H9 (cell line): ENCODE results near the gene BLOC1S1. TPM values are rescaled to one million over a fixed set of nuclear protein-coding genes. Genes with fewer than 3 reads are reported as not detected.

Experiments
- DNase-seq: peaks from one replicate; pipeline ENCODE4 v3.0.0-alpha.2; 2017
- H2AFZ ChIP-seq: one replicate; pipeline ENCODE4 v1.6.1; 2013; ENCODE audit warnings: mild to moderate bottlenecking, low read length, control low read depth, moderate library complexity
- H2AK5ac ChIP-seq: 2 replicates; pipeline ENCODE4 v1.6.1; 2013; ENCODE audit warnings: low read length, control low read depth, mixed read lengths; ENCODE audit not compliant: insufficient read length
- H2BK120ac ChIP-seq: one replicate; pipeline ENCODE4 v1.6.1; 2013; ENCODE audit warnings: low read depth, mild to moderate bottlenecking, low read length, control low read depth, inconsistent platforms; ENCODE audit not compliant: poor library complexity, severe bottlenecking
- H2BK12ac ChIP-seq: 2 replicates; pipeline ENCODE4 v1.6.1; 2013; ENCODE audit warnings: low read length, control low read depth, mixed read lengths, low read depth; ENCODE audit not compliant: insufficient read length
- H2BK15ac ChIP-seq: 2 replicates; pipeline ENCODE4 v1.6.1; 2013; ENCODE audit warnings: low read depth, low read length, control low read depth
- H2BK20ac ChIP-seq: one replicate; pipeline ENCODE4 v1.6.1; 2013; ENCODE audit warnings: low read depth, mild to moderate bottlenecking, low read length, control low read depth, inconsistent platforms; ENCODE audit not compliant: poor library complexity, severe bottlenecking
- H2BK5ac ChIP-seq: 2 replicates; pipeline ENCODE4 v1.6.1; 2013; ENCODE audit warnings: low read length, control low read depth, mixed read lengths; ENCODE audit not compliant: insufficient read length
- H3K14ac ChIP-seq: 2 replicates; pipeline ENCODE4 v1.6.1; 2013; ENCODE audit warnings: low read length, control low read depth; ENCODE audit not compliant: insufficient read depth
- H3K18ac ChIP-seq: 2 replicates; pipeline ENCODE4 v1.6.1; 2013; ENCODE audit warnings: low read depth, mild to moderate bottlenecking, mixed read lengths, low read length, control low read depth; ENCODE audit not compliant: insufficient read length
- H3K23ac ChIP-seq: 2 replicates; pipeline ENCODE4 v1.6.1; 2013; ENCODE audit warnings: low read length, control low read depth, mixed read lengths, low read depth; ENCODE audit not compliant: insufficient read length
- H3K23me2 ChIP-seq: 2 replicates; pipeline ENCODE4 v1.6.1; 2013; ENCODE audit warnings: low read depth, mild to moderate bottlenecking, mixed read lengths, low read length, control low read depth; ENCODE audit not compliant: insufficient read length, poor library complexity, severe bottlenecking
- H3K27ac ChIP-seq: 2 replicates; pipeline ENCODE4 v1.5.1; 2013; ENCODE audit warnings: low read length, control low read depth, mixed read lengths, low read depth; ENCODE audit not compliant: insufficient read length
- H3K27me3 ChIP-seq: 2 replicates; pipeline ENCODE4 v1.6.1; 2013; ENCODE audit warnings: low read length, control low read depth, inconsistent platforms; ENCODE audit not compliant: insufficient read depth
- H3K4ac ChIP-seq: 2 replicates; pipeline ENCODE4 v1.6.1; 2013; ENCODE audit warnings: low read depth, mild to moderate bottlenecking, control low read depth, inconsistent platforms, low read length, moderate library complexity
- H3K4me1 ChIP-seq: 2 replicates; pipeline ENCODE4 v1.6.1; 2013; ENCODE audit warnings: low read length, control low read depth, inconsistent platforms; ENCODE audit not compliant: insufficient read depth
- H3K4me2 ChIP-seq: 2 replicates; pipeline ENCODE4 v1.6.1; 2013; ENCODE audit warnings: low read length, control low read depth, mixed read lengths; ENCODE audit not compliant: insufficient read length, insufficient read depth
- H3K56ac ChIP-seq: 2 replicates; pipeline ENCODE4 v1.6.1; 2013; ENCODE audit warnings: low read depth, mild to moderate bottlenecking, mixed read lengths, low read length, control low read depth; ENCODE audit not compliant: insufficient read length
- H3K79me1 ChIP-seq: 2 replicates; pipeline ENCODE4 v1.6.1; 2013; ENCODE audit warnings: low read depth, mild to moderate bottlenecking, moderate library complexity, low read length, control low read depth, inconsistent platforms; ENCODE audit not compliant: insufficient read depth, poor library complexity, severe bottlenecking
- H3K79me2 ChIP-seq: 2 replicates; pipeline ENCODE4 v1.6.1; 2013; ENCODE audit warnings: low read length, control low read depth, inconsistent platforms; ENCODE audit not compliant: insufficient read depth
- H3K9ac ChIP-seq: 2 replicates; pipeline ENCODE4 v1.6.1; 2013; ENCODE audit warnings: low read length, control low read depth, mixed read lengths; ENCODE audit not compliant: insufficient read length; ENCODE audit errors: extremely low read depth
- H3K9me3 ChIP-seq: one replicate; pipeline ENCODE4 v1.6.1; 2013; ENCODE audit warnings: low read depth, low read length, inconsistent platforms; ENCODE audit not compliant: control insufficient read depth
- H3T11ph ChIP-seq: one replicate; pipeline ENCODE4 v1.6.1; 2013; ENCODE audit warnings: mild to moderate bottlenecking, low read length, control low read depth, inconsistent platforms
- H4K20me1 ChIP-seq: one replicate; pipeline ENCODE4 v1.6.1; 2013; ENCODE audit not compliant: control insufficient read depth, insufficient read length, insufficient read depth
- H4K5ac ChIP-seq: 2 replicates; pipeline ENCODE4 v1.6.1; 2013; ENCODE audit warnings: low read depth, mild to moderate bottlenecking, mixed read lengths, low read length, control low read depth; ENCODE audit not compliant: insufficient read length
- H4K8ac ChIP-seq: replicated peaks from 2 replicates; pipeline ENCODE4 v1.6.1; 2013; ENCODE audit warnings: low read length, control low read depth, mixed read lengths, low read depth; ENCODE audit not compliant: insufficient read length
- H4K91ac ChIP-seq: 2 replicates; pipeline ENCODE4 v1.6.1; 2013; ENCODE audit warnings: low read depth, mild to moderate bottlenecking, moderate library complexity, mixed read lengths, low read length, control low read depth; ENCODE audit not compliant: insufficient read length
- H3K27ac Mint-ChIP-seq, 3 experiments: 2 replicates in 2 of 3; 3 replicates in 1 of 3; pipeline ENCODE4 v1.8.0; 2020 to 2021; ENCODE audit warnings: mixed read lengths in 3 of 3, mild to moderate bottlenecking in 1 of 3, moderate library complexity in 1 of 3
- H3K27me3 Mint-ChIP-seq: 2 replicates; pipeline ENCODE4 v1.8.0; 2021; ENCODE audit warnings: low read depth, mild to moderate bottlenecking, moderate library complexity, mixed read lengths
- H3K36me3 Mint-ChIP-seq, 3 experiments: 2 replicates in 2 of 3; 3 replicates in 1 of 3; pipeline ENCODE4 v1.8.0; 2020 to 2021; ENCODE audit warnings: low read depth in 3 of 3, mixed read lengths in 3 of 3; ENCODE audit not compliant: insufficient read depth in 1 of 3
- H3K4me1 Mint-ChIP-seq, 2 experiments: 2 replicates each; pipeline ENCODE4 v1.8.0; 2020; ENCODE audit warnings: mixed read lengths in 2 of 2
- H3K4me3 Mint-ChIP-seq, 2 experiments: 2 replicates in 1 of 2; 3 replicates in 1 of 2; pipeline ENCODE4 v1.8.0; 2020 to 2021; ENCODE audit warnings: mild to moderate bottlenecking in 2 of 2, mixed read lengths in 2 of 2, moderate library complexity in 1 of 2
- H3K9me3 Mint-ChIP-seq, 2 experiments: 2 replicates in 1 of 2; 3 replicates in 1 of 2; pipeline ENCODE4 v1.8.0; 2020; ENCODE audit warnings: mild to moderate bottlenecking in 2 of 2, mixed read lengths in 2 of 2, moderate library complexity in 1 of 2
- CTCF ChIP-seq: fragments of 200-600 bp; sonication (generic); conservative IDR thresholded peaks from 3 replicates; pipeline ENCODE4 v1.8.0; 2021; ENCODE audit warnings: antibody characterized with exemption, mild to moderate bottlenecking
- WGBS: extraction: QIAGEN DNeasy Blood & Tissue Kit; methylation state at CpG from one replicate; pipeline ENCODE4 v1.1.7; 2013; ENCODE audit warnings: missing lambda C conversion rate, low lambda C conversion rate, mixed read lengths; ENCODE audit not compliant: insufficient read length; ENCODE audit errors: extremely low coverage; 5-methylcytosine and 5-hydroxymethylcytosine counted together
- total RNA-seq: library from RNA; stranded (reverse); gene quantifications from 2 replicates; pipeline ENCODE4 v1.2.1, GENCODE V29; 2021

The BLOC1S1 gene
- total RNA-seq, 1 experiment from 2014 or later, result 108 TPM

DNA sequence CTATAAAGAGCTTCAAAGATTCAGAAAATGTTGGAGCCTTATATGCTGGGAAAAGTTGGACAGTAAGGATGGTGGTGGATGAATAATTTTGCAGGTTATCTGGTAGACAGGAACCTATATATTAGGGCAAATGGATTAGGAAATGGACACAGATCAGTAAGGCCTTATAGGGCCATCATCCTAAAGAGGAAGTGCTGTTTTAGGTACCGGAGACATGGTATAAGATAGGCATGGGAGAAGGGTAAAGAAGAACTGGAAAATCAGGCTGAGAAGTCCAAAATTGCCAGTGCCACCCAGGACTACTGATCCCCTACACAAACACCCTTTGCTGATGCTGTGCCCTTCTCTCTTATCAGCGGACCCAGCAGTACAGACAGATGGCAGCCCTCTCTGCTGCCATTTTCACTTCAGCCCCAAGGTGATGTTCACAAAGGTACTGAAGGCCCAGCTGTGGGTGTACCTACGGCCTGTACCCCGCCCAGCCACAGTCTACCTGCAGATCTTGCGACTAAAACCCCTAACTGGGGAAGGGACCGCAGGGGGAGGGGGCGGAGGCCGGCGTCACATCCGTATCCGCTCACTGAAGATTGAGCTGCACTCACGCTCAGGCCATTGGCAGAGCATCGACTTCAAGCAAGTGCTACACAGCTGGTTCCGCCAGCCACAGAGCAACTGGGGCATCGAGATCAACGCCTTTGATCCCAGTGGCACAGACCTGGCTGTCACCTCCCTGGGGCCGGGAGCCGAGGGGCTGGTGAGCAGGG lies 32.6 kb downstream of the BLOC1S1 start:
- Histone ChIP-seq H3K4me2 (no peak overlapping the region), H3K79me1 (peaks cover 3% of the 10 kb centered on the region), H4K20me1 (no peaks in the 10 kb centered on the region), H3K27me3 (no peaks in the 10 kb centered on the region), H3K27ac (no peak overlapping the region), H2BK120ac (no peak overlapping the region), H3T11ph (no peak overlapping the region), H3K23ac (no peak overlapping the region), H3K14ac (no peak overlapping the region), H4K91ac (no peak overlapping the region), H3K4me1 (peaks cover 15% of the 10 kb centered on the region), H3K56ac (no peak overlapping the region), H2BK15ac (no peak overlapping the region), H2BK12ac (no peak overlapping the region), H2AFZ (no peak overlapping the region), H3K23me2 (peaks cover 25% of the 10 kb centered on the region), H2BK20ac (no peak overlapping the region), H4K5ac (no peak overlapping the region), H2BK5ac (no peak overlapping the region), H3K4ac (no peak overlapping the region), H3K9me3 (no peaks in the 10 kb centered on the region), H3K79me2 (peaks cover 6% of the 10 kb centered on the region; the same call in 1 of the 2 replicates), H2AK5ac (no peak overlapping the region), H4K8ac (no peak overlapping the region), H3K9ac (no peak overlapping the region), H3K18ac (no peak overlapping the region)
- H3K27me3 Mint-ChIP-seq, result no peaks in the 10 kb centered on the region
- peak overlapping the region; percentile 1 to 97; a peak in 2 of 5 replicates for H3K4me3 Mint-ChIP-seq
- peaks cover 58% of the 10 kb centered on the region in 2 experiments for H3K4me1 Mint-ChIP-seq
- no peak for TF ChIP-seq CTCF
- H3K27ac Mint-ChIP-seq, result peak overlapping the region in 1 of 3 experiments; percentile 44; a peak in 5 of 7 replicates
- peaks cover 37 to 64% (median 62%) of the 10 kb centered on the region in 3 experiments; a peak in 6 of 7 replicates for H3K36me3 Mint-ChIP-seq
- no CpG with 5 or more reads among the region's 18 CpGs for WGBS
- DNase-seq, result peak; percentile 33
- H3K9me3 Mint-ChIP-seq, result no peaks in the 10 kb centered on the region
